IMR-90 (cell line): Measurements from ENCODE around the gene CCNG1. TPM values are rescaled to one million over a fixed set of nuclear protein-coding genes. Genes with fewer than 3 reads are reported as not detected.

ENCODE experiments used
- ATAC-seq: fragments of 200-7000 bp; cut with Tn5 transposase; 2 replicates; pipeline ENCODE4 v1.9.1; 2020; ENCODE audit warnings: low read depth, mild to moderate bottlenecking, moderate library complexity
- BruUV-seq: library from RNA; stranded (reverse); fragments of 400-500 nt; replicated peaks from 2 replicates; lab custom pipeline; 2021; lab: Mats Ljungman, UMichigan
- CTCF ChIA-PET: fragments of 300-600 bp; formaldehyde crosslinking; extraction: SDS; loops from one replicate; lab custom pipeline; 2021; ENCODE audit warnings: antibody characterized with exemption; lab: Yijun Ruan, JAX
- POLR2A ChIA-PET: fragments of 300-600 bp; sonication (Branson Sonifier 250); formaldehyde crosslinking; loops from one replicate; lab custom pipeline; 2022; ENCODE audit warnings: antibody characterized with exemption; ENCODE audit not compliant: unreplicated experiment; lab: Charles Lee
- DNase-seq: peaks from one replicate; pipeline ENCODE4 v3.0.0; 2013
- H2AFZ ChIP-seq: replicated peaks from 2 replicates; pipeline ENCODE3; 2013; ENCODE audit warnings: low read length, mild to moderate bottlenecking; ENCODE audit not compliant: poor library complexity
- H2AK5ac ChIP-seq: 2 replicates; pipeline ENCODE4 v1.6.1; 2013; ENCODE audit warnings: low read depth, low read length, inconsistent platforms
- H2AK9ac ChIP-seq: replicated peaks from 2 replicates; pipeline ENCODE3; 2013; ENCODE audit warnings: mild to moderate bottlenecking, low read depth, low read length, moderate library complexity; ENCODE audit not compliant: poor library complexity
- H2BK120ac ChIP-seq: 2 replicates; pipeline ENCODE4 v1.6.1; 2013; ENCODE audit warnings: low read depth, low read length, inconsistent platforms
- H2BK15ac ChIP-seq: 3 replicates; pipeline ENCODE4 v1.6.1; 2013; ENCODE audit warnings: low read depth, low read length, inconsistent platforms
- H2BK20ac ChIP-seq: 2 replicates; pipeline ENCODE4 v1.6.1; 2013; ENCODE audit warnings: low read depth, mild to moderate bottlenecking, inconsistent platforms, low read length, moderate library complexity
- H2BK5ac ChIP-seq: 2 replicates; pipeline ENCODE4 v1.6.1; 2013; ENCODE audit warnings: mild to moderate bottlenecking, low read depth, low read length, inconsistent platforms; ENCODE audit not compliant: poor library complexity, severe bottlenecking
- H3K14ac ChIP-seq: replicated peaks from 2 replicates; pipeline ENCODE4 v1.6.1; 2013; ENCODE audit warnings: low read depth, low read length, inconsistent platforms
- H3K18ac ChIP-seq: 2 replicates; pipeline ENCODE4 v1.6.1; 2013; ENCODE audit warnings: low read depth, low read length, control low read depth
- H3K23ac ChIP-seq: 2 replicates; pipeline ENCODE4 v1.6.1; 2013; ENCODE audit warnings: low read depth, low read length, inconsistent platforms
- H3K27ac ChIP-seq: 2 replicates; pipeline ENCODE4 v1.5.1; 2013; ENCODE audit warnings: mild to moderate bottlenecking, control low read depth, low read length; ENCODE audit not compliant: insufficient read depth
- H3K27me3 ChIP-seq: 2 replicates; pipeline ENCODE4 v1.6.1; 2013; ENCODE audit warnings: low read length; ENCODE audit not compliant: control insufficient read depth, insufficient read depth
- H3K36me3 ChIP-seq: 2 replicates; pipeline ENCODE4 v1.6.1; 2013; ENCODE audit warnings: low read length, mixed read lengths; ENCODE audit not compliant: control insufficient read depth, insufficient read depth
- H3K4ac ChIP-seq: 2 replicates; pipeline ENCODE4 v1.6.1; 2013; ENCODE audit warnings: low read depth, low read length, inconsistent platforms
- H3K4me1 ChIP-seq: 2 replicates; pipeline ENCODE4 v1.6.1; 2013; ENCODE audit warnings: low read length, mixed read lengths; ENCODE audit not compliant: control insufficient read depth, insufficient read depth
- H3K4me2 ChIP-seq: 2 replicates; pipeline ENCODE4 v1.6.1; 2013; ENCODE audit warnings: low read depth, mild to moderate bottlenecking, control low read depth, low read length, moderate library complexity
- H3K4me3 ChIP-seq: 2 replicates; pipeline ENCODE4 v1.5.1; 2013; ENCODE audit warnings: low read depth, mild to moderate bottlenecking, control low read depth, low read length, moderate library complexity; ENCODE audit not compliant: insufficient read depth
- H3K56ac ChIP-seq: 2 replicates; pipeline ENCODE4 v1.6.1; 2013; ENCODE audit warnings: low read length, inconsistent platforms; ENCODE audit not compliant: insufficient read depth; ENCODE audit errors: extremely low read depth
- H3K79me1 ChIP-seq, 2 experiments: 2 replicates each; pipeline ENCODE4 v1.6.1; 2013; ENCODE audit warnings: low read length in 2 of 2, inconsistent platforms in 1 of 2, low read depth in 1 of 2
- H3K9ac ChIP-seq: 2 replicates; pipeline ENCODE4 v1.6.1; 2013; ENCODE audit warnings: low read depth, low read length, control low read depth
- H3K9me1 ChIP-seq: 2 replicates; pipeline ENCODE4 v1.6.1; 2013; ENCODE audit warnings: low read length, inconsistent platforms; ENCODE audit not compliant: insufficient read depth
- H3K9me3 ChIP-seq: 2 replicates; pipeline ENCODE4 v1.6.1; 2013; ENCODE audit warnings: low read length; ENCODE audit not compliant: control insufficient read depth, insufficient read depth
- H4K20me1 ChIP-seq: 2 replicates; pipeline ENCODE4 v1.6.1; 2013; ENCODE audit warnings: low read length, inconsistent platforms; ENCODE audit not compliant: insufficient read depth
- H4K5ac ChIP-seq: 2 replicates; pipeline ENCODE4 v1.6.1; 2013; ENCODE audit warnings: mild to moderate bottlenecking, low read depth, low read length, control low read depth
- H4K8ac ChIP-seq, 2 experiments: 2 replicates each; pipeline ENCODE4 v1.6.1; 2013; ENCODE audit warnings: low read depth in 2 of 2, low read length in 2 of 2, control low read depth in 1 of 2, inconsistent platforms in 1 of 2
- H4K91ac ChIP-seq: 2 replicates; pipeline ENCODE4 v1.6.1; 2013; ENCODE audit warnings: low read depth, low read length, inconsistent platforms; ENCODE audit not compliant: insufficient read depth
- CEBPB ChIP-seq: IDR thresholded peaks from 2 replicates; pipeline ENCODE4 v1.6.1; 2012; ENCODE audit warnings: low read depth, low read length, improper control_type of control experiment
- CHD1 ChIP-seq: IDR thresholded peaks from 2 replicates; pipeline ENCODE4 v1.6.1; 2012; ENCODE audit warnings: low read depth, low read length, improper control_type of control experiment
- FOS ChIP-seq: fragments of 150-350 bp; IDR thresholded peaks from 2 replicates; pipeline ENCODE4 v1.6.1; 2016; ENCODE audit warnings: low read depth, low read length
- MAZ ChIP-seq: IDR thresholded peaks from 2 replicates; pipeline ENCODE4 v1.6.1; 2012; ENCODE audit warnings: low read depth, mild to moderate bottlenecking, low read length, improper control_type of control experiment, moderate library complexity, borderline replicate concordance
- MXI1 ChIP-seq: IDR thresholded peaks from 2 replicates; pipeline ENCODE4 v1.6.1; 2012; ENCODE audit warnings: low read depth, mild to moderate bottlenecking, low read length, moderate library complexity, borderline replicate concordance
- NFE2L2 ChIP-seq: fragments of 150-350 bp; IDR thresholded peaks from 2 replicates; pipeline ENCODE4 v1.6.1; 2016; ENCODE audit warnings: low read depth, mild to moderate bottlenecking, low read length
- POLR2A ChIP-seq: IDR thresholded peaks from 2 replicates; pipeline ENCODE4 v1.6.1; 2012; ENCODE audit warnings: mild to moderate bottlenecking, low read depth, low read length
- RAD21 ChIP-seq: IDR thresholded peaks from 2 replicates; pipeline ENCODE4 v1.6.1; 2012; ENCODE audit warnings: low read length, improper control_type of control experiment
- SMC3 ChIP-seq: fragments of 150-350 bp; IDR thresholded peaks from 2 replicates; pipeline ENCODE4 v1.6.1; 2016; ENCODE audit warnings: low read depth, mild to moderate bottlenecking, antibody characterized with exemption, low read length, moderate library complexity
- WGBS, 2 experiments: methylation state at CpG; one replicate each; pipeline versions ENCODE4 v1.1.5 to v1.1.7; 2013; ENCODE audit warnings: missing lambda C conversion rate in 2 of 2; ENCODE audit not compliant: insufficient read length in 1 of 2; ENCODE audit errors: extremely low coverage in 2 of 2; 5-methylcytosine and 5-hydroxymethylcytosine counted together
- dilution Hi-C: fragments of 300-500 bp; cut with HindIII; formaldehyde crosslinking; loops from one replicate; pipeline ENCODE4 v1.14.3; 2018; ENCODE audit warnings: low sequenced_read_pairs; ENCODE audit not compliant: unreplicated experiment
- in situ Hi-C: fragments of 300-500 bp; cut with MboI; formaldehyde crosslinking; loops from 3 replicates; pipeline ENCODE4 v1.14.3; 2019; ENCODE audit warnings: low sequenced_read_pairs, inconsistent platforms, mixed read lengths
- intact Hi-C: fragments of 100-400 bp; cut with micrococcal nuclease; formaldehyde crosslinking; loops from 2 replicates; pipeline ENCODE4 v1.10.0; 2022
- polyA plus RNA-seq, 3 experiments: library from polyadenylated mRNA; depleted of rRNA; stranded (reverse); fragments of >200 nt; gene quantifications; 2 replicates each; pipeline ENCODE4 v1.2.3, GENCODE V29; 2012; ENCODE audit warnings: low replicate concordance in 1 of 3
- total RNA-seq: library from RNA; depleted of rRNA; stranded (reverse); fragments of >200 nt; gene quantifications from 2 replicates; pipeline ENCODE4 v1.2.3, GENCODE V29; 2012

CCNG1 gene
- total and polyA plus RNA-seq, 2 of the 4 experiments (the other 2 are of a cell fraction): 72.0 to 382 TPM

GRCh38 chr5:163445345-163445744, 8.0 kb downstream of the CCNG1 start:
- in situ Hi-C loops: no loop called here
- no peak overlapping the region for H4K8ac ChIP-seq
- DNase-seq: no peak

More at GRCh38 chr5:163445345-163445744, 8.0 kb downstream of the CCNG1 start:
- Histone ChIP-seq H3K9ac (no peak overlapping the region), H3K27ac (no peak overlapping the region), H2BK20ac (no peak overlapping the region), H3K14ac (no peak overlapping the region), H4K91ac (no peak overlapping the region), H3K36me3 (peaks cover 40% of the 10 kb centered on the region), H2AK5ac (no peak overlapping the region), H3K27me3 (no peaks in the 10 kb centered on the region), H4K5ac (no peak overlapping the region), H3K23ac (no peak overlapping the region), H2AK9ac (no peak overlapping the region), H3K79me1 (peaks cover 12 to 20% of the 10 kb centered on the region in 2 experiments), H2AFZ (no peak overlapping the region), H2BK15ac (no peak overlapping the region), H2BK5ac (no peak overlapping the region), H3K4me2 (no peak overlapping the region), H3K4me1 (no peaks in the 10 kb centered on the region), H3K9me1 (no peaks in the 10 kb centered on the region), H4K20me1 (no peaks in the 10 kb centered on the region; the same call in 1 of the 2 replicates), H3K56ac (no peak overlapping the region), H3K9me3 (no peaks in the 10 kb centered on the region), H2BK120ac (no peak overlapping the region), H3K4me3 (no peak overlapping the region), H3K4ac (no peak overlapping the region), H3K18ac (no peak overlapping the region)
- no peak for TF ChIP-seq MXI1
- no peak for TF ChIP-seq RAD21
- TF ChIP-seq FOS: no peak
- TF ChIP-seq CHD1: no peak
- TF ChIP-seq CEBPB: no peak
- TF ChIP-seq MAZ: no peak
- TF ChIP-seq POLR2A: no peak
- TF ChIP-seq SMC3: no peak
- TF ChIP-seq NFE2L2: no peak
- ChIA-PET POLR2A (interaction anchor here (0.6 kb wide), 1 partner anchor 15 kb away, joined by 3 read pairs; the partner anchor contains the start of genes HMMR and NUDCD2), CTCF (interaction anchor here (0.6 kb wide), 1 partner anchor 64 kb away, joined by 4 read pairs; no protein-coding TSS in a partner anchor)
- intact Hi-C loops (no loop called here), dilution Hi-C loops (no loop called here)
- no peak for ATAC-seq
- WGBS, 2 experiments: no CpG with 5 or more reads among the region's 6 CpGs
- no TSS peak for BruUV-seq
